ENCODE data around the gene DRG2. TPM values are rescaled to one million over a fixed set of nuclear protein-coding genes. Genes with fewer than 3 reads are reported as not detected.

The DRG2 gene
- polyA plus RNA-seq, 1 donor from 2014 or later, result 40.6 TPM

- no peak for TF ChIP-seq CTCF (IDR thresholded peaks at IDR 0.05; ENCODE audit: poor library complexity, severe bottlenecking)
Measured at GRCh38 chr17:18120461-18121017, 32.8 kb downstream of the DRG2 start (continued).

DNA sequence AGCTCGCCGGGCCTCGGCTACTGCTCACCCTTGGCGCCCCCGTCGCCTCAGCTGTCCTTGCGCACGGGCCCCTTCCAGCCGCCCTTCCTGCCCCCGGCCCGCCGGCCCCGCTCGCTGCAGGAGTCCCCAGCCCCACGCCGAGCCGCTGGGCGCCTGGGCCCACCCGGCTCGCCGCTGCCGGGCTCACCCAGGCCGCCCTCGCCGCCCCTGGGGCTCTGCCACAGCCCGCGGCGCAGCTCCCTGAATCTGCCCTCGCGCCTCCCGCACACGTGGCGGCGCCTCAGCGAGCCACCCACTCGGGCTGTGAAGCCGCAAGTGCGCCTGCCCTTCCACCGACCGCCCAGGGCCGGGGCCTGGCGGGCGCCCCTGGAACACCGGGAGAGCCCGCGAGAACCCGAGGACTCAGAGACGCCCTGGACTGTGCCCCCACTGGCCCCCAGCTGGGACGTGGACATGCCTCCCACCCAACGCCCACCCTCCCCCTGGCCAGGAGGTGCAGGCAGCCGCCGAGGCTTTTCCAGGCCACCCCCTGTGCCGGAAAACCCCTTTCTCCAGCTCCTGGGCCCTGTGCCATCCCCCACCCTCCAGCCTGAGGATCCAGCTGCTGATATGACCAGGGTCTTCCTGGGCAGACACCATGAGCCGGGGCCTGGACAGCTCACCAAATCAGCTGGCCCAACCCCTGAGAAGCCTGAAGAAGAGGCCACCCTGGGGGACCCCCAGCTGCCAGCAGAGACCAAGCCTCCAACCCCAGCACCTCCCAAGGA is 33.6 kb downstream of the DRG2 start:
- Histone ChIP-seq H2AFZ (ENCODE audit: low read depth, low read length) (no peak overlapping the region), H3K9me3 (ENCODE audit: low read length) (peaks cover 6% of the 10 kb centered on the region), H3K79me2 (replicated peaks; ENCODE audit: insufficient read depth, low read length) (no peaks in the 10 kb centered on the region), H3K27me3 (ENCODE audit: insufficient read depth, low read depth, low read length) (no peaks in the 10 kb centered on the region), H4K20me1 (ENCODE audit: insufficient read depth) (no peaks in the 10 kb centered on the region), H3K4me3 (ENCODE audit: low read length) (no peak overlapping the region), H3K4me2 (ENCODE audit: low read length) (no peak overlapping the region), H3F3A (ENCODE audit: insufficient read depth, low read length, poor library complexity, severe bottlenecking) (no peaks in the 10 kb centered on the region), H3K27ac (ENCODE audit: low read length) (no peak overlapping the region), H3K9me2 (ENCODE audit: insufficient read depth, low read length) (no peaks in the 10 kb centered on the region), H3K36me3 (ENCODE audit: insufficient read depth, low read length) (no peaks in the 10 kb centered on the region), H3K9ac (ENCODE audit: low read length) (no peak overlapping the region)
- no peak for TF ChIP-seq POLR2AphosphoS5 (IDR thresholded peaks at IDR 0.05)
- TF ChIP-seq TAF1 (IDR thresholded peaks at IDR 0.05; ENCODE audit: low read depth), result no peak
- TF ChIP-seq CTCF (IDR thresholded peaks at IDR 0.05; ENCODE audit: poor library complexity, severe bottlenecking), result no peak
- TF ChIP-seq, protein P1, sequence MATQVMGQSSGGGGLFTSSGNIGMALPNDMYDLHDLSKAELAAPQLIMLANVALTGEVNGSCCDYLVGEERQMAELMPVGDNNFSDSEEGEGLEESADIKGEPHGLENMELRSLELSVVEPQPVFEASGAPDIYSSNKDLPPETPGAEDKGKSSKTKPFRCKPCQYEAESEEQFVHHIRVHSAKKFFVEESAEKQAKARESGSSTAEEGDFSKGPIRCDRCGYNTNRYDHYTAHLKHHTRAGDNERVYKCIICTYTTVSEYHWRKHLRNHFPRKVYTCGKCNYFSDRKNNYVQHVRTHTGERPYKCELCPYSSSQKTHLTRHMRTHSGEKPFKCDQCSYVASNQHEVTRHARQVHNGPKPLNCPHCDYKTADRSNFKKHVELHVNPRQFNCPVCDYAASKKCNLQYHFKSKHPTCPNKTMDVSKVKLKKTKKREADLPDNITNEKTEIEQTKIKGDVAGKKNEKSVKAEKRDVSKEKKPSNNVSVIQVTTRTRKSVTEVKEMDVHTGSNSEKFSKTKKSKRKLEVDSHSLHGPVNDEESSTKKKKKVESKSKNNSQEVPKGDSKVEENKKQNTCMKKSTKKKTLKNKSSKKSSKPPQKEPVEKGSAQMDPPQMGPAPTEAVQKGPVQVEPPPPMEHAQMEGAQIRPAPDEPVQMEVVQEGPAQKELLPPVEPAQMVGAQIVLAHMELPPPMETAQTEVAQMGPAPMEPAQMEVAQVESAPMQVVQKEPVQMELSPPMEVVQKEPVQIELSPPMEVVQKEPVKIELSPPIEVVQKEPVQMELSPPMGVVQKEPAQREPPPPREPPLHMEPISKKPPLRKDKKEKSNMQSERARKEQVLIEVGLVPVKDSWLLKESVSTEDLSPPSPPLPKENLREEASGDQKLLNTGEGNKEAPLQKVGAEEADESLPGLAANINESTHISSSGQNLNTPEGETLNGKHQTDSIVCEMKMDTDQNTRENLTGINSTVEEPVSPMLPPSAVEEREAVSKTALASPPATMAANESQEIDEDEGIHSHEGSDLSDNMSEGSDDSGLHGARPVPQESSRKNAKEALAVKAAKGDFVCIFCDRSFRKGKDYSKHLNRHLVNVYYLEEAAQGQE (IDR thresholded peaks at IDR 0.05; ENCODE audit: borderline replicate concordance), result no peak
- TF ChIP-seq EZH2 (IDR thresholded peaks at IDR 0.05; ENCODE audit: borderline replicate concordance, insufficient read depth, low read length, poor library complexity, severe bottlenecking), result no peak
- no peak for TF ChIP-seq MXI1 (conservative IDR thresholded peaks at IDR 0.05; ENCODE audit: poor library complexity, severe bottlenecking)
- TF ChIP-seq EP300 (conservative IDR thresholded peaks at IDR 0.05; ENCODE audit: poor library complexity, severe bottlenecking), result no peak
- TF ChIP-seq RAD21 (conservative IDR thresholded peaks at IDR 0.05), result no peak
- TF ChIP-seq SMC3 (conservative IDR thresholded peaks at IDR 0.05; ENCODE audit: poor library complexity), result no peak

Measured in neural cell (in vitro differentiated cells).